NCI-H345 (cell line): ENCODE results near the gene RIGI.
"Not testable (repeated sequence)": the region's sequence is repeated elsewhere in the genome, so short reads cannot be mapped to it uniquely, and the experiment has no call there.

Experiments used
- DNase-seq: peaks from one replicate; lab custom pipeline; 2025; lab: John Stamatoyannopoulos, UW

RIGI gene

DNA sequence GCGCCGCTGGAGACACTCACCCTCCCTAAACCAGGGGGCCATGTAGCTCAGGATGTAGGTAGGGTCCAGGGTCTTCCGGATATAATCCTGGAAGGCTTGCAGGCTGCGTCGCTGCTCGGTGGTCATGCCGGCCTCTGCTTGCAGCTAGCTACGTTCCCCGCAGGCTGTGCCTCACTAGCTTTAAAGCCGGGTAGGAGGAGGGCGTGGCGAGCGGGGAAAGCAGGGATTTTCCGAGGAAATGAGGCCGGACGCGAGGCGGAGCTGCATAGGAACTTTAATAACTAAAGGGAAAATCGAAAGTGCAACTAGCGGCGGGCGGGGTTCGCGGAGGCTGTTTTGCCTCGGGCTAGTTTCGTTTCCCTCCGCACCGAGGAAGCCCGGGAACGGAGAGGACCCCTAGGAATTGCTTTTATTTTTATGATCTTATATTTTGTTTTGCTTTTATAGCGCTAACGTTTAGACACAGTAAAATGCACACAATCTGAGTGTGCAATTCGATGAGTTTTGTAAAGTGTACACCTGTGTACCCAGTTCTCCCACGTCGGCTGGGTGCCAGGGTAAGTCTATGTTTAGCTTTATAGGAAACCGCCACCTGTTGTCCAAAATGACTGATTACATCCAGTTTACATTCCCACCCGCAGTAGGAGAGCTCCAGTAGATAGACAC lies at the start of gene RIGI:
RIGI (minus strand) TSS at position 156 of the 666 bp plus-strand sequence; CDS start at position 126, 30 bp downstream.
- peak; percentile 90 for DNase-seq

DNA sequence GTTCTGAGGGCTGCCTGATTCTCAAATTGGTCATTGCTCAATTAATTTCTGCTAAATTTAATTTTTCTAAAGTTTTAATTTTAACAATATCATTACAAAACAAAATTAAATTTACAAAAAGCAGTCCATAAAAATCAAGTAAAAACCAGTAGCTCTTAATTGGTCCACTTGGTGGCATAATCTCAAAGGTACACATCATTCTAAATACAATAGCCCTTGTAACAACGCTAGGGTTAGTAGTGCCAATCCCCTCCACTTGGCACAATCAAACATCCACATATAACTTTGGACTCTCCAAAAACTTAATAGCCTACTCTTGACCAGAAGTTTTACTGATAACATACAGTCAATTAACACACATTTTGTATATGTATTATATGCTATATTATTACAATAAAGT lies 48.9 kb upstream of the RIGI start:
- no peak for DNase-seq

DNA sequence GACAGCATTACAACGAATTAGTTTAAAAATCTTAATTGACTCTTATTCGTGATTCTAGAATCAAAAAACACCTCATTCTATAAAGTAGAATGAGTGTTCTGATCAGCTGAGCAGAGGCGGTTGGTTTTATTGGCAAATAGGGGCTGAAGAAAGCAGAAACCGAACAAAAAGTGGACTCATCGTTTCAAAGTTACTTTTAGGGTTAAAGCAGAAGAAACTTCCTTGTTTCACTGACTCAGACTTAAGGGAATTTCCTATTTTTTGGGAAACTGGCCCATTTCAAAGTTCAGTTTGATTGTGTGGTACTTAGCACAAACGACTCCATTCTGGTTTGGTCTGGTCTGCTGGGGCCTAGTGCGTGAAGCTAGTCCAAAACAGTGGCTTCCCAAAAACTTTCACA lies 47.8 kb upstream of the RIGI start:
- DNase-seq, result no peak

DNA sequence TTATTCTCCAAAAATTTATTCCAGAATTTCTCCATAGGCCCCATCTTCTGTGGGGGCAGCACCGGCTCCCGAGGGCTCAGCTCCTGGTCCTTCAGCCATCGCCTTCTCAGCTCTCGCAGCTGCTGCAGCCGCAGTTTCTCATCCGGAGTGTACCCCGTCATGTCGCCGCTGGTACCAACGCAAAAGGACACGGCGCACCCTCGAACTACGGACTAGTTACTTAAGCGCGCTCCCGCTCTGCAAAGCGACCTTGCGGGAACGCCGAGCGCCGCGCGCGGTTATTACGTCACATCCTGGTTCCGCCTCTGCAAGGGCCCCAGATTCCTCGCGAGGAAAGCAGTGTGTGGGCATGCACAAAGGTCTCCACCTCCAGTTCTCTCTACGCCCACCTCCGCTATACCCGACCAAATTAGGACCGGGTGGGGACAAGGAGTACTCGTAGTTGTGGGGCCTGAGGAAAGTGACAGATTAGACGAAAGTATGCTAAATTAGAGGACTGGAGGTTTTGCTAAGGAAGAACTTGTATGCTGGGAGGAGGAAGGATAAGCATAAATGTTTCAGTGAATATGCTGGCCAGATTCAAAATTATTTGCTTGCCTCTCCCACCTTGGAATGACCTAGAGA lies 47.0 kb upstream of the RIGI start, which contains the start of gene NDUFB6:
NDUFB6 (minus strand) TSS at position 260 of the 624 bp plus-strand sequence; CDS start at position 161, 99 bp downstream.
- DNase-seq, result peak; percentile 95

DNA sequence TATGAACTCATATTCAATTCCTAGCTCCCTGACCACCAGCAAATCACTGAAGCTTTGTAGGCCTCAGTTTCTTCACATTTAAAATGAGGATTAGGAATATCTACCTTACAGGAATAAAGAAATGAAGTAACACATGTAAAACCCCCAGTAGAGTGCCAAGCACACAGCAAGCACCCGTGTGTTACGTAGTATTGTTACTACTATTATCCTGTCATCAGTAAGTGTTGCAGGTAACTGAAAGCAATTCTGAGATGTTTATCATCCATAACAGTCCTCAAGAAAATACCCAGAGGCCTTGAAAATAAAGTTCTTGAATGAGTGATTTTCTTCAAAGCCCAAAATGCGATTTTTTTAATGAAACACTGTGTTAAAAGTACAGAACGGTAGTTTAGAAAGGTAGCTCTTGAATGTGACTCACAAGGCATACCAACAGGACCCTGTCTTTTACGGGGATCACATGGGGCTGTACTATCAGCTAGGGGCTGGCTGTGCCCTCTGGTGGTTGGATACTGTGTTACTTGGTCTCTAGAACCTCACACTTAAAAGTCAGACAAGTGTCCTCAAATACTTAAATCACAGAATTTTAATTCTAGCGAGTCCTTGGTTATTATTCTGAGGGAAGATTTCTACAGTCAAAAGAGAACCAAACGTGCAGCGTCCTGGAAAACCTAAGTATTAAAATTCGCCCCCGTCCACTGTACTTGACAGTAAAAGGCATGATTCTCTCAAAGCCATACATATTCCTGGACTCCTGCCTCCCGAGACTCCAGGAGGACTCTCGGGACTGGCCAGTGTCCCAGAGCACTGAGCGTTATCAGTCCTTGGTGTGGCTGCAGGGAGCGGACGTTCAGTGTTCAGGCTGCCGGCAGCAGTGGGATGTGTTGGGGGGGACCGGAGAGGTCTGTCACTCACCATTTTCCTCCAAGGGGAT lies 46.2 kb upstream of the RIGI start:
- DNase-seq, result peak; percentile 71

DNA sequence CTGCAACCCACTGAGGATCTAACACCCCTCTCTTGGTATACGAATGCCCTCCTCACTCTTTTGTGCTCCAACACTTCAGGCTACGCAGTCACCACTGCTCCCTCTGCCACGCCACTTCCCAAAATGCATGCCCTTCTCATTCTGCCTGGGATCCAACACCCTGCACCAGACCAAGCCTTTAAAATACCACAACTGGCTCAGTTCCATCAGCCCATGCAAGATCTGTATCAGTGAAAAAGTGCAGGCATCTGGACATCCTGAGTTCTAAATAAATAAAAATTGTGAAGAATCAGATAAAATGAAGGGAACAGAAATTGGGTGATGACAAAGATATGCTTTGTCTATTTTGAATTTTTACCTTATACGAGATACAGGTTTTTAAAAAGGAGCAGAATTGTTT lies 44.3 kb upstream of the RIGI start:
- DNase-seq, result no peak

DNA sequence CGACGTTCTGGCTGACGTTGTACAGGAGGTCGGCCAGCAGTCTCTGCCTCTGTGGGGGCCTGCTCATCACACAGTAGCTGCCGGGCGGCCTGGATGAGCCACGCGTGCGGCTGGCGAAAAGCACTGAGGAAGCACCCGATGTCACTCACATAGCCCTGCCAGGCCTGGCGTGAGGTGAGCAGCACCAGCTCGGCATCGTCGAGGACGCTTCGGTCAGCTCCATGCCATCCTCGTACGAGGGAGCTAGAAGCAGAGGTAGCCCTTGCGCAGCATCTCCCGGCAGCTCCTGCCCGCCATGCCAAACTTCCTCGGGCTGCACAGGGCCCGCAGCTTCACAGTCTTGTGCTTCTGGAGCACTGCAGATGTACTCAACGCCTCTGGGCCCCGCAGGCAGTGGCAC lies 40.8 kb upstream of the RIGI start:
- DNase-seq, result no peak

DNA sequence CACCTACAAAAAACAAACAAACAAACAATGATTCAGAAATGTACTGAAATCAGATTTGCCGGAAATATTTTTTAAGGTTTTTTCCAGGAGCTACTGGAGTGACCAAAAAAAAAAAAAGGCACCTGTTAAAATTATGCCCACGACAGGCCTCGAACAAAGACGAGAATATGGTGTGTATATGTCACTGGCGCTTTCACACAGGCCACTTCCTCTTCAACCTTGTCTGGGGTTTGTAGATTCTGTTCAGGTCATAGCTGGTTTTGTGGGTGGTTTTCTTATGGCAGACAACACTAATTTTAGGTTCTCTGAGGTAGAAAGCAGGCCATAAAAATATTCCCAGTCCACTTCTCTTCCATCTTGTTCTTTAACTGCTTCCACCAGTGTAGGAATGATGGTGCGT lies 40.0 kb upstream of the RIGI start:
- no peak for DNase-seq

DNA sequence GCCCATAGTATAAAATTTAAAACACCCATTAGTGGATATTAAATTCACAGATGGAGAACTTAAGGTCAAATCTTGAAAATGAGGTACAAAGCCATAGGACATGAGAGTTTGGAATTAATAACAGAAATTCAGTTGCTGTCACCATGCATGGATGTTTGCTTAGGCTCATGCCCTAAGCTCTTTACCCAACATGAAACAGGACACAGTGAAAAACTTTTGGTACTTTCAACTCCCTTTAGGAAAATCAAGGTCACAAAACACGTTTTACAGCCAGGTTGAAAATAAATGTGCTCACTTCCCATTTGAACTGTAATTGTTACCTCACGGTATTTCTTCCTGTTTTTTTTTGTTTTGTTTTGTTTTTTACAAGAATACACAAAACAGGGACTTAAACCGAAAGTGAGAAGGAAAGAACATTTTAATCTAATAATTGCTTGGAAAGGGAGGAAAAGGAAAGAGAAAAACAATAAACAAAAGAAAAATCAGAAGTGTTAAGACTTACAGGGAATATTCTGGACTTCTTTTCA lies 32.5 kb upstream of the RIGI start:
- DNase-seq, result no peak

DNA sequence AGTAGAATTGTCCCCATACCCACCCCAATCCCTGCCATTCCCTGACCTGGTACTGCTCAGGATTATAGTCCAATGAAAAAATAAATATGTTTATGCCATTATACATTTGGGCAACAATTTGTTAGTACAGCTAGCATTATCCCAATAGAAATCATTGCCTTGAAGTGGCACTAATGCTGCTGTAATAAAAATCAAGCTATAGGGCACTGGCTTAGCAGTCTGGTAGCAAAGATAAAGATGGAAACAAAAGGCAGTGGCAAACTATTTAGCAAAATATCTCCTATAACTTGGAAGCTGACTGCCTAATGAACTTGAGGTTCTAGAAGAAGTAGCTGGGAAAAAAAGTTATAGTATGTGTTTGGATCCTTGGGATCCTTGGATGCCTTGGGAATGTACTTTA lies 28.6 kb upstream of the RIGI start:
- no peak for DNase-seq

DNA sequence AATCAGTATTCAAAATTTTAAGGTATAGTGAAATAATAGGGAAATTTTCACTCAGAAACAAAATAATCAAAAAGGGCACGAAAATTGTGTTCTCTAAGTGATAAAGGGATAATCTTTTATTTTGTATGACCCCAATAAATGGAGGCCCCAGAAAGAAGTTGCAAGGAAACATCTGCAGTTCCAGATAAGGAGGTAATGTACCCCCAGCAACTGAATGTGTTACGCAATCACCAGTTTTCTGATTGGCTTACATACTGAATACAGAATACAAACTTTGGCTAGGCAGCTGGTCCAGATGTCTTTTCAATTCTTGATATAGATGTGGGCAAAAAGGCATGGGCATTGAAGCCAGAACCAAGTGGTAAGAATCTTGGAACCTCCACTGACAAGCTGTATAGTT lies 28.1 kb upstream of the RIGI start:
- no peak for DNase-seq

DNA sequence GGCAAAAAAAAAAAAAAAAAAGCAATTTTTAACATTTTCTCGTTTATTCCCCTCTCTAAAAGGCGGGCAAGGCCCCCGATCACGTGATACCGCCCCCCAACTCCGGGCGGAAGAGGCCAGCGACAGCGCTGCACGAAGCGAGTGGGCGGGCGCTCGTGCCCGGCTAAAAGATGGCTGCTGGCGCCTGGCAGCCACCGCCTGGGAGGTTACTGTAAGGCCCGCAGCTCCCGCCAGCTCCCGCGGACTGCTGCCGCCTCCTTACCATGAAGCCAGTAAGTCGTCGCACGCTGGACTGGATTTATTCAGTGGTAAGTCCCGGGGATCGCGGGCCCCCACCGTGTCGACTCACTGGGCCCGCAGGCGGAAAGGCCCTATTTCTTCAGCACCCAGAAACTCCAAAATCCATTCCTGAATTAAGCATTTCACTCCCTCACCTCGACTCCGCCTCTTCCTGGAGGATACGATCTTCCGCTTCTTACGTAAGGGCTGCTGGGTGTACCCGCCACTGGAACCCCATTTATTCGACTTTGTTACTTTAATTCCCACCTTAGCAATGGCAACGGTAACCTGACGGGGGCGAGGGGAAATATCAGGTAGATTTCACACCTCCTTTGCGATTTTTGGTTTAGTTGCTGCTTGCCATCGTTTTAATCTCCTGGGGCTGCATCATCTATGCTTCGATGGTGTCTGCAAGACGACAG lies 26.3 kb upstream of the RIGI start, which contains the start of the genes SMIM27 and TOPORS:
SMIM27 (plus strand) TSS at position 156 of the 701 bp plus-strand sequence; CDS start at position 264, 108 bp downstream.
TOPORS (minus strand) TSS at position 415 of the 701 bp plus-strand sequence; CDS start at position 265, 150 bp downstream.
- peak; percentile 94 for DNase-seq

DNA sequence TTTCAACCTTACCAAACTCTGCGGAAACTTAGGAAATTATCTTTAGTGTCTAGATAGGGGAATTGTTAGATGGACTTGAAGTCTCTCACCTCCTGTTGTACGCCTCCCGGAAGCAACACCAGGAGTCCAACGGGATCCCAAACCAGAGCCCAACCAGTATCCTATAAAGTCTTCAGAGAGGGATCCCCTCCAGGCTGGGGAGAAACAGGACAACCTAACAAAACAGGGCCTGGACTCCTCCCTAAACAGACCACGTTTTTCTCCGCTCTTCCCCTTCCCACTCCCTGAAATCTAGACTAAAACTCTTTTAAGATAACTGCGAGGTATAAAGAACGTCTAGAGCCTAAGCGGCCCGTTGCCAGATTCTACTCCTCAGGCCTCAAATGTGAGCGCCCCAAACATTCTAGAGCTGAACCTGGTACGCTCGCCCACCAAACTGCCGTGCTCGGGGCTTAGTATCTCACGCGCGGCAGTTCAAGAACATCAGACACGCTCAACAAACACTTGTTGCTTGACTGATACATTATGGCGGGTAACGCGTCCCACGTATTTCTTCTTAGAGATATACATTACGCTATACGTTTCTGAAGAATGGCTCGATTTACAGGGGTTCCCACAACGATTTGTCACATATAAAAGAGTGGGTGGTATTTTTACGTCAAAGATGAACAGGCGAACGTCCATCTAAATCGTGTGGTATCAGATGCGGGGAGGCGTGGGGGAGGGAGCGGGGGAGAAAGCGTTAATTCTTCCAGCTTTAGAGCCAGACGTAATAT lies 25.5 kb upstream of the RIGI start:
- peak; percentile 79 for DNase-seq

DNA sequence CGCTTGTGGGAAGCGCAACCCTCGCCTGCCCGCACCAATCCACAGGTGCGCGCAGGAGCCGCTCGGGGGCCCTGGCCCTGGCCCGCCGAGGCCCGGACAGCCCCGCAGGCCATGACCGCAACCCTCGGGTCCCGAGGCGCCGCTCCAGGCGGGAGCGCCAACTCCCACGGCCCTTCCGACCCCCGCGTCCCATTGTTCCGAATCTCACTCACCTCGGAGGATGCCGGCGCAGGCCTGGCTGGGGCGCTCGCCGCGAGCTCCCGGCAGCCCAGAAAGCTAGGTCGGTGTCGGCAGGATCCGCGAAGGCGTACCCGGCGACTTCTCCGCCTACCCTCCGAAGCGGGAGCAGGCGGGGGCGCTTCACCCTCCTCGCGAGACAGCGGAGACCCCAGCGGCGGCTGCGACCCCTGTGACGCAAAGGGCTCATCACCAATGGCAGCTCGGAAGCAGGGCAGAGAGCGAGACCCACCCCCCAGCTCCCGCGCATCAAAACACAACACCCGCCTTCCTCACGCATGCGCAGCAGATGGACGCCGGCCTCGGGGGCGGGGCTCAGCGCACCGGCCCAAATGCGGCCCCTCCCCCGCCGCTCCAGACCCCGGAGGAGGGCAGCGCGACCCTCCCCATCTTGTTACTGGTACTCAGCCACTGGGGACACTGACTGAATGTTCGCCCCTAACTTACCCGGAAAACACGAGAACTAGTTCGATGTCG lies 24.7 kb upstream of the RIGI start:
- peak; percentile 97 for DNase-seq

DNA sequence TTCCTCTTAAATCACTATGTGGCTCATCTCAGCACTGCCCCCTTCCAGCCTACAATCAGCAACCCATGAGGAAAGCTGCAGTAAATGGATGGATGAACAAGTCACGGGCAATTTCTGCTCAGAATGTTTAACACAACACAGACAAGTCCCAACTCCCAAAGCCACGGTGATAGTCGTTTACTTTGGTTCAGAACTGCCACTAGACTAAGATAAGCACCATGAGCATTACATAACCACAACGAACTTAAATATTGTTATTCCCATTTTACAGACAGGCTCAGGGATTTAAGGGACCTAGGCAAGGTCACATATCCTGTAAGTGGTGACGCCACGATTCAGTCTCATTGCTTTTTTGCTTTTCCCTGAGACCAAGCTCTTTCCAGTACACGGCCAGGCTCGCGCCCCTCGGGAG lies 24.2 kb upstream of the RIGI start:
- no peak for DNase-seq

DNA sequence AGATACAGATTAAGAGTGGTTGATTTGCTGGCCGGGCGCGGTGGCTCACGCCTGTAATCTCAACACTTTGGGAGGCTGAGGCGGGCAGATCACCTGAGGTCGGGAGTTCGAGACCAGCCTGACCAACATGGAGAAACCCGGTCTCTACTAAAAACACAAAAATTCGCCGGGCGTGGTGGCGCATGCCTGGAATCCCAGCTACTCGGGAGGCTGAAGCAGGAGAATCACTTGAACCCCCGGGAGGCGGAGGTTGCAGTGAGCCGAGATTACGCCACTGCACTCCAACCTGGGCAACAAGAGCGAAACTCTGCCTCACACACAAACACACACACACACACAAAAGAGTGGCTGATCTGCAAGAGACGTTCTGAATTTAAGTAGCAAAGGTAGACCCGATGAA lies 22.2 kb upstream of the RIGI start:
- DNase-seq, result not testable (repeated sequence)

DNA sequence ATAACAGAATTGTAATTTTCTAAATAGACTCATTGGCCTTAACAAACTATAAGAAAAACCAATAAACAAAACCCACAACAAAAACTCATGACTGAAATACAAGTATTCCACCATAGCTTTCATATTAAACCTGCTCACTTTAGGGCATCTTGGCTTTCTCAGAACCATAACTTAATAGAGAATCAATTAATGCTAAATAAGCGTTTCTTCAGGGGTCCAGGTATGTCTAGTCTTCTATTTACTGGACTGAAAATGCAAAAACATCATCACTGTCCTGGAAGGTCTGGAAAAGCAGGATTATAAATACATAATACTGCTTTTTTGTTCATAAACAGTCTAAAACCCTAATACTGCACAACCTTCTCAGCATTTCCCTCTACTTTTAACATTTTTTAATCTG lies 19.9 kb upstream of the RIGI start:
- no peak for DNase-seq

DNA sequence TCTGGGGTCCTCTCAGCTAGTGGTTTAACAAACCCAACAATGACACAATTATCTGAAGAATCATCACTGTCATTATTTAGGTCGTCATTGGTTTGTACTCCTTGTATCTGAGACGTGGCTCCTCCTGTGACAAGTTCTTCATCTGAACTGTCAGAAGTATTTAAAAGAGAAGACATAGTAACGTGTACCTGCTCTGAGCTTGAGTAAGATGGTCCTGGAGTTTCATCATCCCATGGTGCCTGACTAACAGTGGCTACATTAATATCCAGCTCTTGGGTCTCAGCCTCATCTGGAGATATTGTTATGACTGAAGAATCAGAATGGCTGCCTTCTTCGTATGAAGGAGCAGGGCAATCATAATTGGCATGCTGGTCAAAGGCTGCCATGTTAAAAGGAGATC lies 17.1 kb upstream of the RIGI start:
- no peak for DNase-seq

DNA sequence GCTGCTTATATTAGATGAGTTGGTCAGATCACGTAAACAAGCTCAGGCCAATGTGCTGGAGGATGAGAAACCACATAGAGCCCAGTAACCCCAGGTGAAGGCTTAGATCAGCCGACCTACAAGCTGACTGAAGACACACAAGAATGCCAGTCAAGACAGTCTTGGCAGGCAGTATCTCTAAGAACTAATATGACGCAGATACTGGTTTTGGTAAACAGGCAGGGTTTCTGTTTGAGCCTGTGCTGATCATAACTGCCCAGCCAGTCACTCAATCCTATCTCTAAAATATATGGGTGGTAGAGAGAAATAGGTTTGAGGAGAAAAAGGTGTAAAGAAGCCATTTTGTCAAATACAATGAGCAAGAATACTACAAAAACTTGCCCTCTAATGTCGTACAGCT lies 7.8 kb upstream of the RIGI start:
- DNase-seq, result no peak

DNA sequence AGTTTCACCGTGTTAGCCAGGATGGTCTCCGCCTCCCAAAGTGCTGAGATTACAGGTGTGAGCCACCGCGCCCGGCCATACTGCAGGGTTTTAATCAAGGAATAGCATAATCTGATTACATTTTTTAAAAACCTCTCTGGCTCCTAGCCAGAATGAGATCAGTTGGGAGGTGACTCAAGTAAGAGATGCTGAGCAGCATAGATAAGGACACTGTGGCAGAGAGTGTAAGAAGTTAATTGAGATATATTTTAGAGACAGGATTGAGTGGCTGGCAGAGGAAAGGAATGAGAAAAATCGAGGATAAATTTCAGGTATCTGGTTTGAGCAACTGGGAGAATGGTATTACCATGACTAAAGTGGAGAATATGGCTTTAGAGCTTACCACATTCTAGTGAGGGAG lies 7.3 kb upstream of the RIGI start:
- DNase-seq, result no peak
